T-helper 2 cell treated with Interferon-gamma antibody and Interleukin-4, amounts not matched to agents 5 μg/mL and 100 μg/mL, for 36 hours (primary cell): Measurements from ENCODE around the gene MTA3.

ENCODE experiments used
- DNase-seq: peaks from one replicate; pipeline ENCODE4 v3.0.0; 2021; ENCODE audit warnings: low spot score
- H3K27ac Mint-ChIP-seq: one replicate; pipeline ENCODE4 v1.8.0; 2021; ENCODE audit warnings: mild to moderate bottlenecking, mixed read lengths
- H3K27me3 Mint-ChIP-seq: one replicate; pipeline ENCODE4 v1.8.0; 2021; ENCODE audit warnings: low read depth, mixed read lengths
- H3K36me3 Mint-ChIP-seq: one replicate; pipeline ENCODE4 v1.8.0; 2021; ENCODE audit warnings: low read depth, mixed read lengths
- H3K4me1 Mint-ChIP-seq: one replicate; pipeline ENCODE4 v1.8.0; 2021; ENCODE audit warnings: low read depth, mixed read lengths
- H3K4me3 Mint-ChIP-seq: one replicate; pipeline ENCODE4 v1.8.0; 2022; ENCODE audit warnings: mild to moderate bottlenecking, moderate library complexity, mixed read lengths
- H3K9me3 Mint-ChIP-seq: one replicate; pipeline ENCODE4 v1.8.0; 2021; ENCODE audit warnings: mixed read lengths

MTA3 gene

DNA sequence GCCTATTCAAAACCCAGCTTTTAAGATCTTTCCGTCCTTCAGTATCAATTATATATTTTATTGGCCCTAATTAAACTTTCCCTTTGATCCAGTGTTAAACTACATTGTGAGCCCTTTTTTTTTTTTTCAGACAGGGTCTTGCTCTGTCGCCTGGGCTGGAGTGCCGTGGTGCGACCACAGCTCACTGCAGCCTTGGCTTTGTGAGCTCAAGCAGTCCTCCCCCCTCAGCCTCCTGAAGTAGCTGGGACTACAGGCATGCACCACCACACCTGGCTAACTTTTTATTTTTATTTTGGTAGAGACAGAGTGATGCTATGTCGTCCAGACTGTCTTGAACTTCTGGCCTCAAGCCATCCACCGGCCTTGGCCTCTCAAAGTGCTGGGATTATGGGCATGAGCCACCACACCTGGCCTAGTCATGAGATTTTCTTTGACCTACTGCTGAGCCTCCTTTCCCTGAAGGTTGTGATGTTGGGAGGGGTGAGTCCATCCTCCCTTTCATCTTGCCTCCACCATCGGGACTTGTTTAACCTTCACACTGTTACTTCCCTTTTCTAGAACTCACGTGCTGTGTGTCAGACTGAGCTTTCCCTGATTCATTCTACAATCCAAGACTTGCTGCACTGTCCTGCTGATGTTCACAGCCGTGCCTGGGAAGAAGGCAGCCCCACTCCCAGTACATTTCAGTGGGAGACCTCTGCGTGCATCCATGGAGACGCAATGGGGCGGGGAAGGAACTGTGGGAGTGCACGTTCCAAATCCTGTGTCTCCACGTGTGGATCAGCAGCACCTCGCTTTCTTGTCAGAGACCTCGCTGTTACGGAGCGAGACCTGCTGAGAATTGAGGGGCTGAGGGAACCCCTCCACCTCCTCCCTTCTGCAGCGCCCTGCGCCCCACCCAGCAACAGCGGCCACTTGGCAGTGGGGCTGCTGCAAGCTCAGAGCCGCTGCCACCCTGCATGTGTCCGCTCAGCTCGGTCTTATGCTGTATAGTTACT, 184.7 kb downstream of the MTA3 start:
- Mint-ChIP-seq H3K4me1 (peaks cover 6% of the 10 kb centered on the region), H3K4me3 (no peak overlapping the region)

DNA sequence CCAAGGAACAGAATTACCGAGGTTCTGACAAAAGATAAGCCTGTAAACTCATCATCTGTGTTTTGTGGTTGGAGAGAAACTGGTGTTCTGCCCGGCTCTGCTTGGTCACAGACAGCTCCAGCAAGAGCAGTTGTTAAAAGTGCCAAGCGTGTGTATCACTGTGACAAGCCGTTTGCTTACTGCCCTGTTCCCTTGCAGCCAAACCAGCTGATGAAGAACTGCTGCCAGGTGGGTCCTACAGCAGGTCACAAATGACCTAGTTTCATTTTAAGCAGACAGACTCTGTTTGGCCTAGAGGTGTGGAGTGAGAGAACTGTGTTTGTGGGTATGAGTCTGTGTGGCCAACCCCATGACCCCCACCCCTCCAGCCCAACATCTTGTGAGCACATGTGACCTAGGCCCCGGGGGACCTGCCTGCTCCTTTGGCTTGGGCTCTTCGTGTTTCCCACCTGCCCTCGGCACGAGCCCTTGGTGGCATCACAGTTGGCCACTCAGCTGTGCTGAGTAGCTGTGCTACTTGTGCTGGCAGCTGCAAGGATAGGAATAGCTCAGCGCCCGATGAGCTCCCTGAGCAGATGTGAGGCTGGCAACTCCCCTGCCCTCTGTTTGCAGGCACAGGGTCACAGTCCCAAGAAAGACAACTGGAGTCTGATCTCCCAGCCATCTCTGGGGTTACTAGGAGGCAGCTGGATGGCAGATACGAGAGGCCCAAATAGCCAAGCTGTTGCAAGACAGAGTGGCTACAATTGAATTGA, 185.8 kb downstream of the MTA3 start:
- H3K9me3 Mint-ChIP-seq = no peaks in the 10 kb centered on the region
- H3K27me3 Mint-ChIP-seq = no peaks in the 10 kb centered on the region
- no peak overlapping the region for H3K4me3 Mint-ChIP-seq
- DNase-seq = no peak
- no peaks in the 10 kb centered on the region for H3K36me3 Mint-ChIP-seq
- no peak overlapping the region for H3K27ac Mint-ChIP-seq
- peaks cover 8% of the 10 kb centered on the region for H3K4me1 Mint-ChIP-seq

More for the DNA sequence above, 184.7 kb downstream of the MTA3 start:
- Mint-ChIP-seq H3K27me3 (no peaks in the 10 kb centered on the region), H3K9me3 (no peaks in the 10 kb centered on the region), H3K27ac (no peak overlapping the region), H3K36me3 (no peaks in the 10 kb centered on the region)
- no peak for DNase-seq

DNA sequence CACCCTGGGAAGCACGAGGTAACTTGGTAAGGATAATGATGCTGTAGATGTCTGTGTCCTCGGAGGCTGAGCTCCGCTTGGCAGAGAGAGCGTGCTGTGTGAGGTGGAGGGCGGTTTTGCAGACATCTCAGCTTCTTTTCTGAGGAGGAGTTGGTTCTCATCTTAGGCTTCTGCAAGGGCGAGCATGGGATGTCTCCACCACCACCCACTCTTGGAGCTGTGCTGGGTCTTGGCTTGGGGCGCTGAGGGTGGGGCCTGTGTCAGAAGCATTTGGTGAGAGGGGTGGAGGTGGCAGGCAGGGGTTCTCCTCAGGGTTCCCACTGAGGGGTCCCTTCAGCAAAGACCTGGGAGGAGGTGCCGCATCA, 186.3 kb downstream of the MTA3 start:
- no peak for DNase-seq
- H3K36me3 Mint-ChIP-seq = no peaks in the 10 kb centered on the region
- H3K9me3 Mint-ChIP-seq = no peaks in the 10 kb centered on the region
- H3K27me3 Mint-ChIP-seq = no peaks in the 10 kb centered on the region
- no peak overlapping the region for H3K27ac Mint-ChIP-seq
- peaks cover 8% of the 10 kb centered on the region for H3K4me1 Mint-ChIP-seq
- H3K4me3 Mint-ChIP-seq = no peak overlapping the region

DNA sequence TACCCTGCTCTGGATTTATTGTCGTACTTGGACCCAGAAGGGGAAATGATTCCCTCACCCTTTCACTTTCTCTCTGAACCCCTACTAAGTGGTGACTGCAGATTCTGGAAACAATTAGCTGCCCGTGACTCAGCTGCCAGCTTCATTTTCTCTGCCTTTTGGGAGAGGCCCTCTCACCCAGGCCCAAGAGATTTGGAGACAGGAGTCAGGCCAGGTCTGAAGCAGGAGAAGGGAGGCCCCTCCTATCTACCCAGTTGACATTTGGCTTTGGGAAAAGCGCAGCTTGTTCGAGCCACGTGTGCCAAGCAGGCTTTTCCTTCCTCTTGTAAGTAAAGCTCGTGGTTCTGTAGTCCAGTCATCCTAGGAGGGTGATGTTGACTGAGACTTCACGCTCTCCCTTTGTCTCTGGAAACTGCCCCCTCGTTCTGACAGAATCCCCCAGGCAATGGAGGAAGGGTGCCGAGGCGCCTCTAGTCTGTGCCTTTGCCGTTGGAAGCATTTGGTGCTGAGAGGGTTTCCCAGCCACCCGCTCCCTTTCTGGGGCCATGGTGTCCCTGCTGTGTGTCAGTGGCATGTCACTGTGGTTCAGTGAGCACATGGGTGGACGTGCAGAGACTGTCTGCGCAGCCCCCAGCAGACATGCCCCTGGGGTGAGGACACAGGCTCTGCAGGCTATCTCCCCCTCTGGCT, 186.9 kb downstream of the MTA3 start:
- no peaks in the 10 kb centered on the region for H3K36me3 Mint-ChIP-seq

GRCh38 chr2:42756150-42756775, 187.8 kb downstream of the MTA3 start:
- H3K36me3 Mint-ChIP-seq = no peaks in the 10 kb centered on the region
- H3K27me3 Mint-ChIP-seq = no peaks in the 10 kb centered on the region
- no peaks in the 10 kb centered on the region for H3K9me3 Mint-ChIP-seq
- H3K27ac Mint-ChIP-seq = no peak overlapping the region
- no peak overlapping the region for H3K4me3 Mint-ChIP-seq
- no peak for DNase-seq
- peaks cover 4% of the 10 kb centered on the region for H3K4me1 Mint-ChIP-seq

More for the DNA sequence above, 186.9 kb downstream of the MTA3 start:
- Mint-ChIP-seq H3K4me3 (no peak overlapping the region), H3K27ac (no peak overlapping the region), H3K27me3 (no peaks in the 10 kb centered on the region), H3K4me1 (peaks cover 8% of the 10 kb centered on the region), H3K9me3 (no peaks in the 10 kb centered on the region)
- DNase-seq = no peak

- DNase-seq = no peak
- Mint-ChIP-seq H3K36me3 (no peaks in the 10 kb centered on the region), H3K4me3 (no peak overlapping the region), H3K9me3 (no peaks in the 10 kb centered on the region), H3K27ac (no peak overlapping the region), H3K4me1 (peaks cover 3% of the 10 kb centered on the region), H3K27me3 (no peaks in the 10 kb centered on the region)
Observed at GRCh38 chr2:42756966-42757513, 188.6 kb downstream of the MTA3 start.

DNA sequence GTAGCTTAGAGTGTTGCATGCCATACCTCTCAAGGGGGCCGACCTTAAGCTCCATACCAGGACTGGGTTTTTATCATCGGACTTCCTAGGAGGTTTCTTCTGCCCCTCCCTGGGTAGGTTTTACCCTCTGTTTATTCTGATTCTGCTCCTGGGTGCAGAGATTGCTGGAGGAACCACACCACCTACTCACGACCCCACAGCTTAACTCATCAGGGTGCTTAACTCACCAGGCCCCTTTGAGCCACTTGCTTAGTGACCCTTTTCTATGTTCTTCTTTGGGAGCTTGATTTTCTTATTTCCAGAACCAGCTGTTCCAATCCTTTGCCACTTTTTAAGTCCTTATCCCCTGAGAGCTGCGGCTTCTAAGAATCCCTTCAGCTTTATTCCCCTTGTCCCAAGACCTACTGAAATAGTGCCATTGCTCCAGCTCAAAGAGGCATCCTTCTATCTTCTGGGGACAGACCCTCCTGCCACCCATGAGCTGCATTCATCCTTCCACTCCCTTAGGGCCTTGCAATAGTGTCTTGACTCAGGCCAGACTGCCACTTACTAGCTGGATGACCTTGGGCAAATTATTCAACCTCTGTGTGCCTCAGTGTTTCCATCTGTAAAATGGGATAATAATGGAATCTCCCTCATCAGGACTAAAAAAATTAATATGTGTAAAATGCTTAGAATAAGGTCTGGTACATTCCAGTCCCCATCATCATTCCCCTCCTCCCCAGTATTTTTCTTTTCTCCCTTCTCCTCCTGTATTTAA, 189.7 kb downstream of the MTA3 start:
- peaks cover 2% of the 10 kb centered on the region for H3K4me1 Mint-ChIP-seq
- no peak for DNase-seq
- peaks cover 1% of the 10 kb centered on the region for H3K36me3 Mint-ChIP-seq
- H3K9me3 Mint-ChIP-seq = no peaks in the 10 kb centered on the region
- no peak overlapping the region for H3K27ac Mint-ChIP-seq
- H3K27me3 Mint-ChIP-seq = no peaks in the 10 kb centered on the region
- H3K4me3 Mint-ChIP-seq = no peak overlapping the region

DNA sequence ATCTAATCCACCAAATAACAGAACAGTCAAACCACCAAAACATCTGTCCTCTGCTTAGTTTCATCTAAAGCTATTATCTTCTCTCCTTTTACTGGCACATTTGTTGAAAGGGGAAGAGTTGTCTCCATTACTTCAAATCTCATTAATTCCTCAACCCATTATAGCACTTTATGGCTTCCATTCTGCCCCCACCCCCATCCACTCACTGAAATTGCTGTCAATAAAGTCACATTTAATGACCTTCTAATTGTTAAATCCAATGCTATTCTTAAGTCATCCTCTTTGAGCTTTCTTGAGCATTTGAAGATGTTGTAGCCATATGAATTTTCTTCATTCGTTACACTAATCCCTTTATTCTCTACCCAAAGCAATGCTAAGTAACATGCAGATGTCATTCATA, 190.3 kb downstream of the MTA3 start:
- H3K27me3 Mint-ChIP-seq = no peaks in the 10 kb centered on the region
- peaks cover 1% of the 10 kb centered on the region for H3K36me3 Mint-ChIP-seq
- no peak overlapping the region for H3K27ac Mint-ChIP-seq
- no peak overlapping the region for H3K4me3 Mint-ChIP-seq
- H3K4me1 Mint-ChIP-seq = peaks cover 2% of the 10 kb centered on the region
- no peaks in the 10 kb centered on the region for H3K9me3 Mint-ChIP-seq
- no peak for DNase-seq

DNA sequence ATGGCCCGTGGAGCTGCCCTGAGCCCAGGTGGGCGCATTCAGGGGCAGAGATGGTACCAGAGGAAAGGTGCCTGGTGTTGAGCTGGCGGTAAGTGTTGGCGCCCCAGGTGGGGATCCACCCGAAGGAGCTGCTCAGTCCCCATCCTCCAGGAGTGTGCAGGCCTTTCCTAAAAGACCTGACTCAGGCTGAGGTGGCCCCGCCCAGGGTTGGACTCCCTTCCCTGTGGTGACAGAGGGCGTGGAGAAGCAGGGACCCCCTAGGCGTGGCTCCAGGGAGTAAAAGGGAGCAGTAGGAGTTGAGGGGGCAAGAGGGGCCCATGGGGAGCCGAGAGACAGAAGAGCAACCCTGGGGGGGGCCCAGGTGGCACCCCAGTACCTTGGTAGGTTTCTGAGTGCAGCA, 193.1 kb downstream of the MTA3 start:
- Mint-ChIP-seq H3K9me3 (no peaks in the 10 kb centered on the region), H3K36me3 (peaks cover 1% of the 10 kb centered on the region), H3K27ac (no peak overlapping the region), H3K27me3 (no peaks in the 10 kb centered on the region), H3K4me3 (no peak overlapping the region), H3K4me1 (peaks cover 2% of the 10 kb centered on the region)
- DNase-seq = no peak

DNA sequence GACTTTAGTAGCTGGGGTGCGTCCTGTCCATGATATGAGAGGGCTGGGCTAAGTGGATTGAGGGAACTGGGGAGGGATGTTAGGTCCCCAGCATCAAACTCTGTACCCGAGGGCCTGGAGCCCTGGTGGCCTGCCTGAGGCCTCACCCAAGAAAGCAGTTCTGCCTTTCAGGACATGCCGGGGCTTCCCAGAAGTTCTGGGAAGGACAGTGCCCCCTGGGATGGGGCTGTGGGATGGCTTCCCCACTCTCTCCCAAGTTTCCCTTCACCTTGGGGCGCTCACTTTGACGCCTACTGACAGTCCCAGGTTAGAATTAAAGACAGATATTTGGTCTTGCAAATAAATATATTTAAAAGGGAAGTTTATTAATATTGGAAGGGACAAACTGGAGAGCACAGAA, 193.7 kb downstream of the MTA3 start:
- Mint-ChIP-seq H3K9me3 (no peaks in the 10 kb centered on the region), H3K4me1 (peaks cover 2% of the 10 kb centered on the region), H3K36me3 (peaks cover 1% of the 10 kb centered on the region), H3K27me3 (no peaks in the 10 kb centered on the region), H3K27ac (no peak overlapping the region), H3K4me3 (no peak overlapping the region)
- no peak for DNase-seq

- peaks cover 2% of the 10 kb centered on the region for H3K4me1 Mint-ChIP-seq
- no peak overlapping the region for H3K27ac Mint-ChIP-seq
- no peaks in the 10 kb centered on the region for H3K9me3 Mint-ChIP-seq
- H3K36me3 Mint-ChIP-seq = peaks cover 1% of the 10 kb centered on the region
- H3K27me3 Mint-ChIP-seq = no peaks in the 10 kb centered on the region
- no peak for DNase-seq
- H3K4me3 Mint-ChIP-seq = no peak overlapping the region
Observed at GRCh38 chr2:42762823-42763804, 194.7 kb downstream of the MTA3 start.

DNA sequence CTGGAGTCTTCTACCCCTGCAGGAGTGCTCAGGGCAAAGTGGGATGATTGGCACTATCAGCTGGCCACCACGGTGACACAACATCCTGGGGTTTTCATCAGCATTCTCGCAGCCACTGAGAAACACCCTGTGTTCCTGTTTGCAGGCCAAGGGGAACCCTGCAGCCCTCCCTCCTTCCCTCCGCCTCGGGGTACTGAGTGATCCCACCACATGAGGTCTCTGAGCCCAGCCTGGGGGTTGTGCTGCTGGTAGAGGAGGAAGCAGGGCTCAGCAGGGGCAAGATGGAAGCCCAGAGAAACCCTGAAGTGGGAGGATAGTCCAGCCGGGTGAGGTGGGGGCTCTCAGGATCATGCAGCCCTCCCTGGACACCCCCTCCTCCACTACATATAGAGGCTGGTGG, 195.7 kb downstream of the MTA3 start, which contains the start of gene OXER1:
Gene OXER1, minus strand, starts transcription at position 40 of the 400 bp plus-strand sequence. CDS start 73 bp downstream, outside the sequence.
- no peak for DNase-seq
- Mint-ChIP-seq H3K9me3 (no peaks in the 10 kb centered on the region), H3K27me3 (no peaks in the 10 kb centered on the region), H3K4me1 (no peaks in the 10 kb centered on the region), H3K36me3 (peaks cover 1% of the 10 kb centered on the region), H3K27ac (no peak within 1 kb of the TSS), H3K4me3 (no peak within 1 kb of the TSS)
